Thyroid gland (tissue), 4 donors: ENCODE measurements around the gene CHRND.

ENCODE experiments used
- POLR2A ChIP-seq, 2 donors: fragments of 450-650 bp; IDR thresholded peaks; one replicate each; pipeline ENCODE4 v1.6.1; 2017; ENCODE audit warnings: antibody characterized with exemption in 2 of 2, mild to moderate bottlenecking in 2 of 2, moderate library complexity in 1 of 2
- TF ChIP-seq, protein P1 (sequence below), 6 experiments: fragments of 200-600 bp in 3 of 6; fragments of 450-650 bp in 3 of 6; sonication (generic) in 3 of 6; IDR thresholded peaks; one replicate each; pipeline ENCODE4 v1.5.1; 2016 to 2019; ENCODE audit warnings: antibody characterized with exemption in 6 of 6, mild to moderate bottlenecking in 2 of 6, inconsistent platforms in 1 of 6, moderate library complexity in 1 of 6

DNA sequence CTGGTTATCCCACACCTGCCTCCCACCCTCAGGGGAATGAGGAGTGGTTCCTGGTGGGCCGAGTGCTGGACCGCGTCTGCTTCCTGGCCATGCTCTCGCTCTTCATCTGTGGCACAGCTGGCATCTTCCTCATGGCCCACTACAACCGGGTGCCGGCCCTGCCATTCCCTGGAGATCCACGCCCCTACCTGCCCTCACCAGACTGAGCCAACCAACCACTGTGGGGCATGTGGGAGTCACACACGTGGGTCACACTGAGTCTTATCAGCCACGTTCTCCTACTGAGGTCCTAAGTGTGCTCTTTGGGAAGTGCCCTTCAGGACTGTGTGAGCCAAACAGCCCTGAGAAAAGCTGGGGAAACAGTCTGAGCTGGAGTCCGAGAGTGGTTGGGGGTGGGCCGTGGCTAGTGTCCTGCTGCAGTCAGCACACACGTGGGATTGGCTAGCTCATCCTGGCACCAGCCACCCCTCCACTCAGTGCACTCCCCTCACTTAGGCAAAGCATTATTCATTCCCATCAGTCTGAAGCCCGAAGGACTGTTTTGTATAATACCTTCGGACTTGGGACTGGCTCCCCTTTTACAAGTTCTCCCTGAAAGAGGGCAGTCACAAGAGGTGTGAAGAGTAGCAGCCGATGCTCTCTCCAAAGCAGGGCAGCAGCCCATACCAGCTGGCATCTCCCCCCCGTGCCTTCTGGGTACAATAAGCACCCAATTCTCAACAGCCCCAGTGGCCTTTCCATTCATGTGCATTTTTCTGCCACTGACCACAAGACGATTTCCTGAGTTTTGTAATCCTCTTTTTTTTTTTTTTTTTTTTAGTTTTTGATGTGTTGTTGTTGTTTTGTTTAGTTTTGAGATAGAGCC lies 19.8 kb downstream of the CHRND start:
- TF ChIP-seq, protein P1, sequence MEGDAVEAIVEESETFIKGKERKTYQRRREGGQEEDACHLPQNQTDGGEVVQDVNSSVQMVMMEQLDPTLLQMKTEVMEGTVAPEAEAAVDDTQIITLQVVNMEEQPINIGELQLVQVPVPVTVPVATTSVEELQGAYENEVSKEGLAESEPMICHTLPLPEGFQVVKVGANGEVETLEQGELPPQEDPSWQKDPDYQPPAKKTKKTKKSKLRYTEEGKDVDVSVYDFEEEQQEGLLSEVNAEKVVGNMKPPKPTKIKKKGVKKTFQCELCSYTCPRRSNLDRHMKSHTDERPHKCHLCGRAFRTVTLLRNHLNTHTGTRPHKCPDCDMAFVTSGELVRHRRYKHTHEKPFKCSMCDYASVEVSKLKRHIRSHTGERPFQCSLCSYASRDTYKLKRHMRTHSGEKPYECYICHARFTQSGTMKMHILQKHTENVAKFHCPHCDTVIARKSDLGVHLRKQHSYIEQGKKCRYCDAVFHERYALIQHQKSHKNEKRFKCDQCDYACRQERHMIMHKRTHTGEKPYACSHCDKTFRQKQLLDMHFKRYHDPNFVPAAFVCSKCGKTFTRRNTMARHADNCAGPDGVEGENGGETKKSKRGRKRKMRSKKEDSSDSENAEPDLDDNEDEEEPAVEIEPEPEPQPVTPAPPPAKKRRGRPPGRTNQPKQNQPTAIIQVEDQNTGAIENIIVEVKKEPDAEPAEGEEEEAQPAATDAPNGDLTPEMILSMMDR (IDR thresholded peaks at IDR 0.05) = no peak
- no peak for TF ChIP-seq POLR2A (IDR thresholded peaks at IDR 0.05)
